Putamen (tissue), 1 donor: ENCODE data around the gene HOXD13.

ENCODE experiments used
- DNase-seq: peaks from one replicate; pipeline ENCODE4 v3.0.0-alpha.2; 2016; ENCODE audit warnings: low spot score

The HOXD13 gene

DNA sequence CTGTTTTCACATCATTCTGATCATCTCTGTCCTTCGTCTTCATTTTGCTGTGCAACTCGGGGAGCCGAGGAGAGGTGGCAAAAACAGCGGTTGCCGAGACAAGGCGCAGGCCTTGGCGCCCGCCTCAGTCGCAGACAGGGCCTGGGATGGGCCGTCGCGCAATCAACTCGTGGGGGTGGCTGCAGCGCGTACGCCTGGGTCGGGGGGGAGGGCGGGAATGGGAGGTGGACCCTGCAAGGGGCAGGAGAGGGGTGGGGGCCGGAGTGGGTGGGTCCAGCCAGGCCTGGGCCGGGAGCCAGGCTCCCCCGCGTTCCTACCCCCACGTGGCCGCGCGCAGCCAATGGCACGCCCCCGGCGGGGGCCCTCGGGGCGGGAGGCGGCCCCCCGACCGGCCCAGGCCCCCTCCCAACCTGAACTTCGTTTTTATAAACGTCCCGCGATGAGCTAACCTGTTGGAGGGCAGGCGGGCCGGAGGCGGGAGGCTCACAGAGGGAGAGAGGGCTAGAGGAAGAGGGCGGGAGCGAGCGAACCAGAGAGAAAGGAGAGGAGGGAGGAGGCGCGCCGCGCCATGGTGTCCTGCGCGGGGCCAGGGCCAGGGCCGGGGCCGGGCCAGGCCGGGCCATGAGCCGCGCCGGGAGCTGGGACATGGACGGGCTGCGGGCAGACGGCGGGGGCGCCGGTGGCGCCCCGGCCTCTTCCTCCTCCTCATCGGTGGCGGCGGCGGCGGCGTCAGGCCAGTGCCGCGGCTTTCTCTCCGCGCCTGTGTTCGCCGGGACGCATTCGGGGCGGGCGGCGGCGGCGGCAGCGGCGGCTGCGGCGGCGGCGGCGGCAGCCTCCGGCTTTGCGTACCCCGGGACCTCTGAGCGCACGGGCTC, at the start of gene HOXD13:
Gene HOXD13 (plus strand): TSS at position 452 of the 875 bp plus-strand sequence. CDS start 170 bp downstream, at position 622.
- no peak for DNase-seq

DNA sequence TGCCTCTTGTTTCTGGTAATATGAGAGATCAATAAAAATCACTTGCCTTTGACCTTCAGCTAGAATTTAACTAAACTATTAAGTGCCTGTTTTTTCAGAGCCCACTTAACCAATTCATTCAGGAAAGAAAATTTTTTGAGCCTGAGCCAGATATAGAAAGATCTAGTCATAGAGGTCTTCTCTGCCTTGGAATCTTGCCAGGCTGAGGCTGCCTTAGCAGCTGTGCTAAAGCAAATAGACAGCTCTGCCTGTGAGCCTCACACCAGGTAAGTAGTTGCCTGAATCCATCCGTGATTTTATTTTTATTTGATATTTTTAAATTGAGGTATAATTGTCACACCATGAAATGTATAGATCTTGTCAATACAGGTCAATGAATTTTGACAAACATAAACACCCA, 36.1 kb upstream of the HOXD13 start:
- DNase-seq, result no peak

DNA sequence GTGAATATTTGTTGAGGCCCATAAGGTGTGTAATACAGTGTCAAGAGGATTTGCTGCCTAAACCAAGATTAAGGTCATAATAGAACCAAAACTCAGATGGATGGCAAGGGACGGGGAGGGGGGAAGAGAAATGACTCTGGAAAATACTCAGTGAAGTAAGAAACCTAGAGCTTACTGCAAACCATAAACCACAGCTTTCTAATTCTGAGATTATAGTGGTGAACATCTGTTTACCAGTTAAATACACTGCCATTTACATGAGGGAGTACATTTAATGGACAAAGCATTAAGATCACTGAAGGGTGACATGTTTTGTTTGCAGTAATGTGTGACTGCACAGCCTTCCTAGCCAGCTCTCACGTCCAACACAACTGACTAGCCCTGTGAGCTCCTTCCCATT, 28.6 kb upstream of the HOXD13 start:
- DNase-seq, result no peak

DNA sequence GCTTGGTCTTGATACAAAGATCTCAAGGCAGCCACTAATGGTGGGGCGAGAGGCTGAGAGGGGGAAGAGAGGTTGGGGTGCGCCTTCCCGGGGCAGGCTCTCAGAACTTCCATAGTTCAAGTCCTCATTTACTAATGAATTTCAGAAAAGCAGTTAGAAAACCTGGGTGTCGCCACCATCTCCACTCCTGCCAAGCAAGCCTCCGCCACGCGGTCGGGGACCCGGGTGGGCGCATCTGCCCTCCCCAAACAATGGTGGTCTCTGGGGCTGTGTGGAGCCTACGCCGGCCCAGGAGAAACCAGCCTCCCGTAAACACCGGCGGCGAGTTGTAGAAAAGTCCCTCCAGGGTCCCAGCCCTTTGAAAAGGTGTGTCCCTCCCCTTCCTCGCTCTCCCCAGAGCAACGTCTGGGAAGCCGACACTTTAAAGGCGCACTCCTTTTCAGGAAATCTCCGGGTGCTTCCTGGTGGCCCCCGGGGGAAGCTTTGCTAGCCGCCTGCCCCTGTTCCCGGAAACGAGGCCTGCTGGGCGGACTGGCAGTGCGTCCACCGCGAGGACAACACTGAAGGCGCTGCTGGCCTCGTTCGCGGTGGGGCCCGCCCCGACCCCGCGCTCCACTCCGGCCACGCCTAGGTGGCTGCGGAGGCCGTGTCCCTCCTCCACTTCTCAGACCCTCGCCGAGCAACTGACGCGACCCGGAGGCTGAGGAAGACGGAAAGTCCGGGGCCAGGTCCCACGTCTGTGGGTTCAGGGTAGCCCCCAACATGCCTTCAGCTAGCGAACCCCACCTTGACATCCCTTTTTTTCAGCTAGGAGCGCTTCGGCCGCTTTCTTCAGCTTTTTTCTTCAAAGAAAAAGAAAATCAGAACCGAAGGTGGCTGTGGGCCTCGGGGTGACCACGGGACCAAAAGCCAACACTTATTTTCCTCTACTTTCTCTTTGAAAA, 25.6 kb upstream of the HOXD13 start:
- no peak for DNase-seq

DNA sequence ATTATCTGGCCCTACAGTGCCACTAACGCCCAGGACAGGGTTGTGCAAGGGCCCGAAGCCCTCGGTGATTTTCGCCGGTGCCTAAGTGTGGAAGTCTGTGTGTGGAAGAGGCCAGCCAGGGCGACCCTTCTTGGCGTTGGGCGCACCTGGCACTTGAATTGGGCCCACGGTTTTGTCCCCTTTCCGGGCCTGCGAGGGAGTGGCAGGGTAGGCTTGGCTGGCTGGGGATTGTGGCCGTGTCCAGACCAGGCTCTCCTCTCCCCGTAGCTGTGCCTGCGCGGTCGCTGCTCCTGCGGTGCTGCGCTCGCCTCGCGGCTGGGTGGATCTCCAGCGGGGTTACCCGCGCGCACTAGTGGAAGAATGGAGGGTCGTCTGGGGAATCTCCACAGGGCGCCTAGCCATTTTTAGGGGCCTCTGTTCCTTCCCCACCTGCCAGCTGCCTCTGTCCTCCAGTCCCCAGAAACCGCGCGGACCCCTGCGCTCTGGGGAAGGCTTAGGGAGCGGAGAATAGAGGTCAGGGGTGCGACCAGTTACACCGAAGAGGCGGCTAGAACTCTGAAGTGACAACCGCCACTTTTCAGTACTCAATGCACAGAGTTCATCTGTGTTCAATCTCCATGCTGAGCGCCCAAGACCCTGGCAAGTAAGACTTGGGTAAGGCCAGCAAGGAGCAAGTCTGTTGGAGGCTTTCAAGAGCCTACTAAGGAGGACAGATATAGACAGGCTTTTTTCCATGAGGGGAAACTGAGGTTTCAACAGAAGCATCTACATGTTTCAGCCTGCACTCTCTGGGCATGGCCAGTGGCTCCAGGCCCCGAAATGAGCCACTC, 24.7 kb upstream of the HOXD13 start:
- no peak for DNase-seq

DNA sequence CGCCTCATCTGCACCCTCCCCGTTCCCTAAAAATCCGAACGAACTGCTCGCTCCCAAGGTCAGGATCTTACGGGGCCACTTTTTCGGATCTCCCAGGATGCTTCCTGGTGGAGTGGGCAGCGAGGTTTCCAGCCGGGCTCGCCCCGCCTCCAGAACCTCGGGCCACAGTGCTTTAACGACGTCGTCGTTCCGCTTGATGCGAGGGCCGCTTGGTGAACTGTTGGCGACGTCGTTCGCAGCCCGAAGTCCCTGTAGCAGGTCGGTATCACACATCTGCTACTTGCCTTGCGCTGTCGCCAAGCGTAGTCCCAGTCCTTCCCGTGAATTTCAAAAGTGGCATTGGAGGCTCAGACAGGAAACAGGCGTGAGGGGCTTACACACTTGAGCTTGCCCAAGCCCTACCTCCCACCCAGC, 24.1 kb upstream of the HOXD13 start:
- no peak for DNase-seq

DNA sequence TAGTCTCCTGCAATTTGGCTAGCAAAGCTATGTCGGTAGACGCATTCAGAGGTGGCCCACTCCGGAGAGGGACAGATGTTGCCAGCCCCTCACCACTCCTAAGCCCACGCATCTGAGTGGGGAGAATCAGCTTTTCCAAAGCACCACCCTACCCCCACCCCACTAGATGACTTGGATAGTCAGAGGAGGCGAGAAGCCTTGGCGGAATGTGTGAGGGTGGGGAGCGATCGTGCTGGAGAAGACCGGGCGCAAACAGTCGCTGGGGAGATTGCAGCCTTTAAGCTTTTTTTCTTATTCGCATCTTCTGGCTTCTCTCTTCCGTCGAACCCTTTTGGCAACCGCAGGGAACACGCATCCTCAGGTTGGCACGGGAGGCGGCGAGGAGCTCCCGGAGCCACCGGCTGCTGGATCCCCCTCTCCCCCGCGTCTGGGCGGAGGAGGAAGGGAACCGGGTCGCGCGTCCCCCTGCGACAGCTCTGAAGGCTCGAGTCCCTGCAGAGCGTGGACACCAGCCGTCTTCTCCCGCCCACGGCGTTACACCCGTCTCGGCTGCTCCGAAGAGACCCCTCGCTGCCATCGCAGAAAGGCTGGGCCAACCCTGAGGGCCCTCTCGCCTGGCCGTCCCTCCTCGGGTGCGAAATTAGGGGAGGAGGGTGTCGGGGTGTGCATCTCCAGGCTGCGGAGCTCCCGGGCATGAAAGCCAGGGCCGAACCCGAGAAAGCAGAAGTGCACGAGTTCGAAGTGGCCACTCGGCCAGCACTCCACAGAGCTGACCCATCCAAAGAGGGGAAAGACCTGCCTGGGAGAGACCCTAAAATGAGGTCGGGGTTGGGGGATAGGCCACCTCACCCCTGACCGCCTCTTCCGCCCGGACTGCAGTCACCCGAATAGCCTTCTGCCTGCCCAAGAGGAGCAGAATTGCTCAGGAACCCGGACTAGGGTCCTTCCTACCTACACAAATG, 20.9 kb upstream of the HOXD13 start:
- no peak for DNase-seq

DNA sequence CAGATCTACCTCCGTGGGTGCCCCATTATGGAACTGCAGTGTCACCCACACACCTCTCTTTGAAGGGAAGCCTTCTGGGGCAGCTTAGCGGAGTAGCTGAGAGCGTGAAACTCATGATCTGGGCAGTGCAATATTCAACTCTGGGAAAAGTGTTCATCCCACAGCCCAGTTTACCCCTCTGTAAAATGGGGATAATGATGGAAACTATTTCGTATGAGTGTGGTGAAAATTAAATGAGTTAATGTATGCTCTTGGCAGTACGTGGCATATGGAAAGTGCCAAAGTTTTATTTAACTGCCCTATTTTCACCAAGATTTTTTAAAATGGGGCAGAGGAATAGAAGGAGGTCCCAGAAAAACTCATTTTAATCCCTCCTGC, 20.2 kb upstream of the HOXD13 start:
- DNase-seq, result no peak

DNA sequence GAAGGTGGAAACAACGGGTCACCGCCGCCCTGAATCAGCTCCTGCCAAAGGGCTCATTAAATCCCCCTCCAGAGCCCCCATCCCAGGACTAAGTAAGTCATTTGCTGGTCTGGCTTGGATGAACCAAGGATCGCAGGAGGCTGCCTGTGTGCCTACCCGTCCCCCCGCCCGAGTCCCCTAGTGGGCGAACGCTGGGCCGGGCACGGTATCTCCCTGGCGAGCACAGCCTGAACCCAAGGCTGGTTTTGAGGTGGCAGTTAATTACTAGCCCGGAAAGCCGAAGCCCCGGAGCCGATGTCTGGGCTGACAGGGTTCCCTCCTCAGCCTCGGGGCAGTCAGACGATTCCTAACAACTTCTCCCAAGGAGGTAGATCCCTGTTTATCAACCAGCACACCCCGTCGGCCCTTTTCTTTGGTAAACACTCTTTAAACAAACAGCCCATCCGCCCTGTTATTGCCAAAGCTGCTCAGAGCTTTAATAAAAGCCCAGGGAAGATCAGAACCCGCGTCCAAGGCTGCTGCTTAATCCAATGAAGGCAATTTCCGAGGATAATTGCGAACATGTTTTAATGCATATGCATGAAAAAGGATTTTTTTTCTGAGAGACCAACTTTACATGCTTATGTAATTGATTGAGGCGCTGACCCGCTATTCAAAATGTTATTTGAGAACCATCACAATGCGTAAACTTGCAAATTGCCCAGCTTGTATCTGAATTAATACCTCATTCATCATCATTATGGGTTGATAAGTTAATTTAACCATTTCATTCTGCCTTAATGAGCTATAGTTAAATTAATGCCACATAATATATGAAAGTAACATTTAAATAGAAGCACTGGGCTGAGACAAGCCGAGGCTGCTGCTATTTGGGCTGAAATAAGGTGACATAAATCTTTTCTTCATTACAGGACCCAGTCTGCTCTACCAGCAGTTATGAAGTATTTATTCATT, 19.3 kb upstream of the HOXD13 start:
- no peak for DNase-seq

DNA sequence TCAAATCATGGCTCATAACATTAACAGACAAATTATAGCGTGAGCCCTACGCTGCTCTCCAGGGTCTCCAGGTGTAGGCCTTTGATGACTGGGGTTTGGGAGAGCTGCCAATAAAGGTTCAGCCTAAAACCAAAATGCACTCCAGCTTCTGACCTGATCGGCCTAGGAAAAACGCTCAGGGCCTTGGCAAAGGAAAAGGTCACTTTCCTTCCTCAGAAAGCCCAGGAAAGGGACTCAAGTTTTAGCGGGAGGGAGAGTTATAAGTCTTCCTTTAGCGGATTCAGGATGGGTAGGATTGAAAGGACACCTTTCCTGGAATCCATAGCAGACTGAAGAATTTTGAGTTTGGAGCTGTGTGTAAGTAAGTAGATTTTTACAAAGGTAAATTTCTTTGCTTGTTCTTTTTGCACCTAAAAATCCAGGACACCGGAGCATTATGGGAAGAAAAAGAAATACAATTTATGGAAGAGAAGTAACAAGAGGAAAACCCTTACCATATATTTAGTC, 17.5 kb upstream of the HOXD13 start:
- no peak for DNase-seq

DNA sequence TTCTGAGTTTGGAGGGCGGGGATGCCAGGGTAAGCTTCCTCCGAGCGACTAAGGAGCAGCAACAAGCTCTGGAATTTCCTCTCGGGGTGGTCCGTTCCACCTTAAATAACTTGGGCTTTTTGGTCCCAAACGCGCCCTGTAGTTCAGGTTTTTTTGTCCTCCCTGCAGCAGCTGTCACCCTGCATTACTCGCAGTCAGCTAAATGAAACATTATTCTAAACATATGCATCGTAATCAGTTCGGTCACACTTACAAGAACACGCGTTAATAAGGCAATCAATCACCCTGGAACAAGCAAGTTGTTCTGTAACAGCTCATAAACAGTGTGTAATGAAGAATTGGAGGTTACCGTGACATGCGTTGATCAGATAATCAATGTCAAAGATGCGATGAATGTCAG, 17.0 kb upstream of the HOXD13 start:
- no peak for DNase-seq

DNA sequence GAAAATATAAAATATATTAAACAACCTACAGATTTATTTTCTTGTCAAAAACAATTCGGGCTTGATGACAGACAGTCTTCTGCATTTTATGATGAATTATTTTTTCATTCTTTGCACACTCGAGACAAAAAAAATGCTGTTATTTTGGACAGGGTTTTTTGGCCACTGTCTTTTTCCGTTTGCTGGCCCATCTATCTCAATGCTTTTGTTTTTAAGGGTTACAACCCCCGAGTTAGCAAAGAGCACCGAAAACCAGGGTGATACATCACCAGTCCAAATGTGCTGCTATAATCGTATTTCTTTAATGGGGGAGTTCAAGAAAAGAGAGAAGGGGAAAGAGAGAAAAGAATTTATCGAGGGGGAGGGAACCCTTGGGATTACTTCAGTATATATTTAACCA, 16.5 kb upstream of the HOXD13 start:
- DNase-seq, result no peak

DNA sequence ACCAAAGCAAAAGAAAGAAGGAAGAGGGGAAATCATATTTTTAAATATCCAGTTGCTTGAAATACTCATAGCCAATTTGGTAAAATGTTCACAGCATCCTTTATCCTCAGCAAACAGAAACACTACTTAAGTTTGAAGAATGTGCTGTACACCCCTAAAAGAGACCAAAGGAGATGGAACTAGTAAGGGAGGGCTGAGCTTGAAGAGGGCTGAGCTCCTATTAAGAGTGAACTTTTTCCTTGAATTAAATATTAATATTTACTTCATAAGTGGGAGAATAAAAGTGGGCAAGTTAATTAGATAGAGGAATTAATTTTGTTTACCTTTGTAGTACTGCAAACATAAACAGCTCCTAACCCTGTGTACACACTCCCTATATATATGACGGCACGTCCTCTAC, 15.7 kb upstream of the HOXD13 start:
- DNase-seq, result no peak

DNA sequence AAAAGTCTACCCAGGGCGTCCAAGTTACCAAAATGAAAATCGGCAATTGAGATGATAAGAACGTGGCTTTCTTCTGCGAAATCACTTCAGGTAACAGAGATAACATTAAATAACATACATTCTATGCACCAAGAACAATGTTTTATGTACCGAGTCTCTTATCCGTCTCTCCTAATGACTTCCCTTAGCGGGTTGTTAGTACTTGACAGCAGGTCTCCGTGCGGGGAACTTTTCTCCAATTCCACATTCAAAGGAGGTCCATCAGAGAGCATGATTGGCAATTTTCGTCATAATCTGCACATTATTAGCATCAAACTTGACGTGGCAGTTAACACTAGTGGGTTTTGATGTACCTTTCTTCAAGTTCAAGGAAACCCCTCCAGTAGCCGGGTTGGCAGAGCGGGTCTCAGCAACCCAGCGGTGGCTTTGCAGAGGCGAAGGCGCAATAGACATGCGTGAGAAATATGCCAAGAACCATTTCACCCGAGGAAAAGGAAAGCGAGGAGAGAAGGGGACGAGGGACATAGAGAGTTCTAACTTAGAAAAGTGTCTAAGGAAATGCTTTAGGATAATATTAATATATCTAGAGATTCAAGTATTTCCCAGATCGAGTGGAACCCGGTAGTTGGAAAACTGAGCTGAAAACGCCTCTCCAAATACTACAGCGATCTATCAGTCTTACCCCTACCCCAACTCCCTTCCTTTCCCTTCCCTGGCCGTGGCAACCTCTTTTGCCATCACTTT, 13.8 kb upstream of the HOXD13 start:
- DNase-seq, result no peak

DNA sequence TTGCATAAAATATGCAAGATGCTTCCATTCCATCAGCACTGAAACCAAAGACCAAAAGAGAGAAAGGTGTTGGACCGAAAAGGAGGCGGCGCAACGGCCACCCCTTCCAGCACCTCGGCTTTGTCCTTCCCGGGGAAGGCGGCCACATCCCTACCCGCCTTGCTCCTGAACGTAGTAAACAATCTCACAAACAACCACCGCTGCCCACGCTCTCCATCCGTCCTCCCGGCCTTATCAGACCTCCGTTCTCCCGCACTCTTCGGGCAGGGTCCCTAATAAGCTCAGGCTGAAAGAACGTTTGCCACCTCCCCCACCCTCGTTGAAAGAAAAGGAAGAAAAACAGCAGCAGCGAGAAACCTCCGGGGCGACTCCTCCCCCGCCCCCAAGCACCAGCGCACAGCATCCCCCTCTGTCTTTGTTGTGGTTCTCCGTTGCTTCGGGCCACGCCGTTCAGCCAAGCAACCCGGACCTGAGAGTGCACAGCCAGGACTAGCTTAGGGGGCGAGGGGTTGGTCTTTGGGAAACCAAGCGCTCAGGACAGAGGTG, 13.2 kb upstream of the HOXD13 start:
- no peak for DNase-seq

DNA sequence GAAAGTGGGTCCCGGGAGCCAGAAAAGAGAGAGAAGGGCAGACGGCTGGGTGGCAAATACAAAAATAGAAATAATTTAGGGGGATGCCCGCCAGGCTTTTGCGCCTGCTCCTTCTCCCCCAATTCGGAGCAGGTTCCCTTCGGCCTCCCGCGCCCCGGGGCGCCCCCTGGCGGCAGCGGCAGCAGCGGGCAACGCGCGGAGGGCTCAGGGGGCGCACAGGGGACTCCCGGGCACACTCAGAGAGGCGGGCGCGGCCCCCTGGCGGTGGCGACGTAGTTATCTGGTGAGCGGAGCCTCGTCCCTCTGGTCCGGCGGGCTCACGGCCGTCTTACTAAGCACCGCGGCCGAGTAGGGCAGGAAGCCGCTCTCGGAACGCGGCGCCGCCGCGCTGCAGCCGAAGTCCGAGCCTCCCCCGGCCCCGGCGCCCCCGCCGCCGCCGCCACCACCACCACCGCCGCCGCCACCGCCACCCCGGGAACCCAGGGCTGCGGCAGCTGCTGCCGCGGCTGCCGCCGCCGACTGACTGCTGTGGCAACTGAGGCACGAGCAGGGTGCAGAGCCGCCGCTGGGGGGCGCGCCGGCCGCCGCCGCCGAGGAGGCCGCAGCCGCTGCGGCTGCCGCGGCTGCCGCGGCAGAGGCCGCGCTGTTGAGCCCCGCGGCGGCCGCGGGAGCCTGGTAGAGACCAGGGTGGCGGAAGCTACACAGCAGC, 12.5 kb upstream of the HOXD13 start:
- no peak for DNase-seq

DNA sequence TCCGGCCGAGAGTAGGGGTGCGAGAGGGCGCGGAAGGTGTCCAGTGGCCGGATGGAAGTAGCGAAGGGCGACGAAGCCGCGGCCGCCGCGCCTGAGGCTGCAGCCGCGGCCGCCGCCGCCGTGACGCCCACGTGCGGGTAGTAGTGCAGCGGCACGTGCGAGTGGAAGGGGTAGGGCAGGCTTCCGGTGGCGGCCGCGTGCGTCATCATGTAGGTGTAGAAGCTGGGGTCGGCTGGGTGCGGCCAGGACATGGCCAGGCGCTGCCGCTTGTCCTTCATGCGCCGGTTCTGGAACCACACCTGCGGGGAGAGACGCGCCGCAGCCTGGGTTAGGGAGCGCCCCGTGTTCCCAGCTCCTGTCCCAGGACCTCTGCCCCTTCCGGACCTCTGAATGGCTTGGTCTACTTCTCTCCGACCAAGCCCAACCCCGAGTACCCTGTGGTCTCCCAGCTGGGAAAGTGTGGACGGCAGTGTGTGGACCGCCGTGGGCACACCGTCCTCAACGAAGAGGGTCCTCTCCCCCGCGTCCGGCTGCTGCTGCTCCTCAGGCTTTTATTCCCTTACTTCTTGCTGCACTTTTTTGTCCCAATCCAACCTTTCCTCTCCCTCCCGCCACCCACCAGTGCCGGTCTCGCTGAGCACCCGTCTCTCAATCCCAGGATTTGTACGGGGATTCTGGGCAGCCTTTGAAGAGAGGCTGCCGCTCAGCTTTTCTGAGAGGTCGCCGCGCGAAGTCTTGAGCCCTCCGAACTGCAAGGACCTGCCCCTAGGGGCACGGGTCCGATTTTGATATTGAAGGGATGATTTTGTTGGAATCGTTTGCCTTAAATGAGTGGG, 11.8 kb upstream of the HOXD13 start:
- DNase-seq, result no peak
